Stimulated activated CD4-positive, alpha-beta T cell treated with anti-CD3 and anti-CD28 coated beads, Interleukin-4, amount 100 ng/mL, for 4 hours (primary cell): ENCODE measurements around the gene CACNB4.

Experiments
- DNase-seq, 2 experiments: peaks; one replicate each; pipeline ENCODE4 v3.0.0-alpha.2; 2020

CACNB4 gene

GRCh38 chr2:152088006-152088405 is 10.8 kb downstream of the CACNB4 start:
- no peak for DNase-seq

- no peak for DNase-seq
Measured at GRCh38 chr2:152086231-152086630, 12.6 kb downstream of the CACNB4 start.

GRCh38 chr2:152084076-152084475 is 14.8 kb downstream of the CACNB4 start:
- no peak for DNase-seq

- DNase-seq: no peak
Measured at GRCh38 chr2:152083202-152083875, 15.5 kb downstream of the CACNB4 start.

GRCh38 chr2:152078662-152079061 is 20.2 kb downstream of the CACNB4 start:
- no peak for DNase-seq

GRCh38 chr2:152078023-152078422 is 20.8 kb downstream of the CACNB4 start:
- no peak for DNase-seq

- no peak for DNase-seq
Measured at GRCh38 chr2:152075461-152076050, 23.3 kb downstream of the CACNB4 start.

GRCh38 chr2:152072011-152072410 is 26.8 kb downstream of the CACNB4 start:
- DNase-seq: no peak

- DNase-seq: no peak
Measured at GRCh38 chr2:152071518-152071917, 27.3 kb downstream of the CACNB4 start.

GRCh38 chr2:152071092-152071491 is 27.8 kb downstream of the CACNB4 start:
- no peak for DNase-seq

GRCh38 chr2:152068226-152068625 is 30.6 kb downstream of the CACNB4 start:
- no peak for DNase-seq

GRCh38 chr2:152067823-152068222 is 31.0 kb downstream of the CACNB4 start:
- no peak for DNase-seq

GRCh38 chr2:152065945-152066344 is 32.9 kb downstream of the CACNB4 start:
- no peak for DNase-seq

- DNase-seq: no peak
Measured at GRCh38 chr2:152064001-152064400, 34.8 kb downstream of the CACNB4 start.

- DNase-seq: no peak
Measured at GRCh38 chr2:152063325-152063924, 35.4 kb downstream of the CACNB4 start.

GRCh38 chr2:152062125-152063091 is 36.4 kb downstream of the CACNB4 start:
- no peak for DNase-seq

GRCh38 chr2:152061383-152061782 is 37.5 kb downstream of the CACNB4 start:
- no peak for DNase-seq

- DNase-seq: no peak
Measured at GRCh38 chr2:152058655-152059054, 40.2 kb downstream of the CACNB4 start.

GRCh38 chr2:152056418-152056817 is 42.4 kb downstream of the CACNB4 start:
- DNase-seq: no peak

- DNase-seq: no peak
Measured at GRCh38 chr2:152055366-152056108, 43.3 kb downstream of the CACNB4 start.

GRCh38 chr2:152054593-152054992 is 44.3 kb downstream of the CACNB4 start:
- DNase-seq: no peak

GRCh38 chr2:152051436-152051835 is 47.4 kb downstream of the CACNB4 start:
- no peak for DNase-seq

- no peak for DNase-seq
Measured at GRCh38 chr2:152050915-152051314, 47.9 kb downstream of the CACNB4 start.
